ENCODE results near the gene EGFL7. TPM values are rescaled to one million over a fixed set of nuclear protein-coding genes. Genes with fewer than 3 reads are reported as not detected.
A peak's percentile ranks its signal among the peaks of the same experiment; 100 is the strongest.

Gene EGFL7
- total RNA-seq, 2 donors from 2014 or later, result 31.5 to 34.0 TPM

- no peaks in the 10 kb centered on the region for H3K9me3 Mint-ChIP-seq
- peaks cover 10% of the 10 kb centered on the region for H3K27me3 Mint-ChIP-seq (ENCODE audit: insufficient read depth)
- no peak overlapping the region for H3K9ac ChIP-seq (ENCODE audit: extremely low read depth, low read length, poor library complexity, severe bottlenecking)
- no peak overlapping the region for H3K27ac ChIP-seq (ENCODE audit: low read depth, low read length)
- WGBS, 2 experiments (ENCODE audit: insufficient coverage in 1 of 2, insufficient read length in 1 of 2), result 92 to 97% methylated on average over 13 to 17 of the region's 17 CpGs
- TF ChIP-seq CTCF (conservative IDR thresholded peaks at IDR 0.05), result no peak
- H3K9me3 ChIP-seq (ENCODE audit: control insufficient read depth, low read length), result no peaks in the 10 kb centered on the region
- H3K27me3 ChIP-seq (ENCODE audit: control insufficient read depth, insufficient read depth, low read length, poor library complexity, severe bottlenecking), result peaks cover 17% of the 10 kb centered on the region
- no peak for DNase-seq
- no peaks in the 10 kb centered on the region for H3K36me3 ChIP-seq (ENCODE audit: control insufficient read depth, insufficient read depth, low read length)
- H3K4me1 ChIP-seq (ENCODE audit: control insufficient read depth, insufficient read depth, low read length), result no peaks in the 10 kb centered on the region
- no peak overlapping the region for H3K27ac Mint-ChIP-seq
- H3K4me3 Mint-ChIP-seq, result peak overlapping the region; percentile 58
- H3K4me3 ChIP-seq (ENCODE audit: low read length), result no peak overlapping the region
- H3K36me3 Mint-ChIP-seq (ENCODE audit: low read depth), result peaks cover 5% of the 10 kb centered on the region
- no peaks in the 10 kb centered on the region for H3K4me1 Mint-ChIP-seq
Observed at GRCh38 chr9:136714096-136714892, 51.6 kb downstream of the EGFL7 start.

GRCh38 chr9:136714893-136715274 is 52.2 kb downstream of the EGFL7 start:
- no peaks in the 10 kb centered on the region for H3K9me3 Mint-ChIP-seq

GRCh38 chr9:136717399-136717798 is 54.7 kb downstream of the EGFL7 start:
- no peak overlapping the region for H3K27ac Mint-ChIP-seq
- TF ChIP-seq CTCF (conservative IDR thresholded peaks at IDR 0.05), result no peak
- Histone ChIP-seq H3K27ac (ENCODE audit: low read depth, low read length) (no peak overlapping the region), H3K9me3 (ENCODE audit: control insufficient read depth, low read length) (no peaks in the 10 kb centered on the region), H3K36me3 (ENCODE audit: control insufficient read depth, insufficient read depth, low read length) (no peaks in the 10 kb centered on the region), H3K9ac (ENCODE audit: extremely low read depth, low read length, poor library complexity, severe bottlenecking) (no peak overlapping the region), H3K27me3 (ENCODE audit: control insufficient read depth, insufficient read depth, low read length, poor library complexity, severe bottlenecking) (no peaks in the 10 kb centered on the region), H3K4me1 (ENCODE audit: control insufficient read depth, insufficient read depth, low read length) (no peaks in the 10 kb centered on the region), H3K4me3 (ENCODE audit: low read length) (no peak overlapping the region)
- no peaks in the 10 kb centered on the region for H3K9me3 Mint-ChIP-seq
- H3K27me3 Mint-ChIP-seq (ENCODE audit: insufficient read depth), result no peaks in the 10 kb centered on the region
- DNase-seq, result no peak
- H3K36me3 Mint-ChIP-seq (ENCODE audit: low read depth), result peaks cover 9% of the 10 kb centered on the region
- H3K4me1 Mint-ChIP-seq, result no peaks in the 10 kb centered on the region
- WGBS, 2 experiments (ENCODE audit: insufficient coverage in 1 of 2, insufficient read length in 1 of 2), result 89 to 98% methylated on average over 10 to 16 of the region's 16 CpGs
- no peak overlapping the region for H3K4me3 Mint-ChIP-seq

More at GRCh38 chr9:136714893-136715274, 52.2 kb downstream of the EGFL7 start:
- H3K27ac Mint-ChIP-seq, result no peak overlapping the region
- Histone ChIP-seq H3K9me3 (ENCODE audit: control insufficient read depth, low read length) (no peaks in the 10 kb centered on the region), H3K36me3 (ENCODE audit: control insufficient read depth, insufficient read depth, low read length) (no peaks in the 10 kb centered on the region), H3K27ac (ENCODE audit: low read depth, low read length) (no peak overlapping the region), H3K9ac (ENCODE audit: extremely low read depth, low read length, poor library complexity, severe bottlenecking) (no peak overlapping the region), H3K4me1 (ENCODE audit: control insufficient read depth, insufficient read depth, low read length) (no peaks in the 10 kb centered on the region), H3K27me3 (ENCODE audit: control insufficient read depth, insufficient read depth, low read length, poor library complexity, severe bottlenecking) (peaks cover 17% of the 10 kb centered on the region), H3K4me3 (ENCODE audit: low read length) (no peak overlapping the region)
- no peak overlapping the region for H3K4me3 Mint-ChIP-seq
- peaks cover 5% of the 10 kb centered on the region for H3K36me3 Mint-ChIP-seq (ENCODE audit: low read depth)
- H3K4me1 Mint-ChIP-seq, result no peaks in the 10 kb centered on the region
- no peak for DNase-seq
- H3K27me3 Mint-ChIP-seq (ENCODE audit: insufficient read depth), result peaks cover 10% of the 10 kb centered on the region
- WGBS, 2 experiments (ENCODE audit: insufficient coverage in 1 of 2, insufficient read length in 1 of 2), result 83 to 89% methylated on average over 3 to 8 of the region's 8 CpGs
- no peak for TF ChIP-seq CTCF (conservative IDR thresholded peaks at IDR 0.05)
